ENCODE measurements around the gene PTPRN2.

PTPRN2 gene

GRCh38 chr7:157679607-157680006 lies 908.0 kb downstream of the PTPRN2 start:
- no peak for DNase-seq (ENCODE audit: low read depth, low spot score)
- POLR2A ChIA-PET: no interaction called here
- CTCF ChIA-PET: no interaction called here
- no peak overlapping the region for H3K4me3 ChIP-seq (ENCODE audit: low read depth, low read length)
- TF ChIP-seq CTCF (IDR thresholded peaks at IDR 0.05; ENCODE audit: insufficient read depth, low read length, missing control alignments): no peak

DNA sequence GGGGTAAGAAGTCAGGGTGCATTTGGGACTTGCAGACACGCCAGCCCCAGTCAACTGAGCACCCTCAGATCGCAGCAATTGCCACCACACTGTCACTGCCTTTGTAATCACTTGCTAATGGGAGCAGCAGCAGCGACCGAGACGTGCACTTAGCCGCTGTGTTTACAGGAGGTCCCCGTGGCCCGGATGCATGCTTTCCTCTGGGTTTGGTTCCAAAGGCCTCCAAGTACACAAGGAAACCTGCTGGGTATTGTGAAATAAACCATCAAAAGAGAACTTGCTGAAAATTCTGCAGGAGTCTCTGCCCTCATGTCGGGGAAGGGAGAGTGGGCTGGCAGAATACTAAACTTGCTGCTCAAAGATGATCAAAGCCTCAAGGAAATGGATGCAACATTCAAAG lies 909.1 kb downstream of the PTPRN2 start:
- ChIA-PET CTCF (no interaction called here), POLR2A (no interaction called here)
- TF ChIP-seq CTCF (IDR thresholded peaks at IDR 0.05; ENCODE audit: insufficient read depth, low read length, missing control alignments): no peak
- DNase-seq (ENCODE audit: low read depth, low spot score): no peak
- no peak overlapping the region for H3K4me3 ChIP-seq (ENCODE audit: low read depth, low read length)

DNA sequence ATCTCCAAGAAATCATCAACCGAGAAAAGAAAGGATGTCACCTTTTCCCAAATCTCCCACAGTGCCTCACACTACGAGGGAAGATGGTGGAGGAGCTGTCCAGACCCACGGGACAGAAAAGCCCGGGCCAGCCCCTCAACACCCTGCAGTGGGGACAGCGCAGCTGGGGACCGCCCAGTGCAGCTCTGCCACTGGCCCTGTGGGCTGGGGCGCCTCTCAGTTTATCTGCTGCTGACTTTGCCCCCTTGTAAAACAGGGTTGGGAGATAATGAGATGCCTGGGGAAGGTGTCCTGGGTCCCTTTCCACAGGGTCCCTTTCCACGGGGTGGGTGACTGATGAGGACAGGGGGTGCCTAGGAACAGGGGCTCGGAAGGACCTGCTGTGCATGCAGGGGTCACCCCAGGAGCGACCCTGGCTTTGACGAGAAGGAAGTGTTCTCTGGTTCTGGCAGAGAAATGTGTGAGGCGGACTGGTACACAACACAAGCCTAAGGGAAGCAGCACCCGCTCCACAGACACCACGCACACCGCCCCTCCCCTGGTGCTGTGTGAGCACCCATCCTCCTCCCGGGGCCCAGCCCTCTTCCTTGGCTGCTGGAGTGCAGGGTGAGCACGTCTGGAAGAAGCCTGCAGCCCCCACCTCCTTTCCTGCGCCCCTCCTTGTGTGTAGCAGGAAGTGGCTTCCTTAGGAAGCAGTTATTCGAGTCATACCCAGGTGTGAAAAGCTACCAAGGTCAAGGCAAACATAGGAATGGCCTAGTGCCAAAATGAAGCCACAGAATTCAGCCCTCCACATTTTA lies 911.0 kb downstream of the PTPRN2 start:
- POLR2A ChIA-PET: no interaction called here
- CTCF ChIA-PET: no interaction called here
- TF ChIP-seq CTCF (IDR thresholded peaks at IDR 0.05; ENCODE audit: insufficient read depth, low read length, missing control alignments): no peak
- H3K4me3 ChIP-seq (ENCODE audit: low read depth, low read length): no peak overlapping the region
- no peak for DNase-seq (ENCODE audit: low read depth, low spot score)

DNA sequence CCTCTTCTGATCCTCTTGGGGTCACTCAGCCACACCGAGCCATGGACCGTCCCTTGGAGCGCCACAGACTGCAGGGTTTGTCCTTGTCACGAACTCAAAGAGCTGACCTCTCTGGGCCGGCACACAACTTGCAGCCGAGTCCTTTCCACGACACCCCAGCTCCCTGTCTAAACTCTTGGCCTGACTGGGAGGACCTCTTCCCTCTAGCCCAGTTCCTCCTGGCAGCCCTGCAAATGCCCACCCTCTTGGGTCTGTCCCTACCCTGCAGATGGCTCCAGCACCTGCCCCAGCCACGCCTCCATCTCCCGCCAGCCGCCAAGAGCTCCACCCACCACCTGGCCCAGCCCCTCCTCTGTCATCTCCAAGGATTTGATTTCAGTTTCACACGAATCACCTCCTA lies 911.6 kb downstream of the PTPRN2 start:
- POLR2A ChIA-PET: no interaction called here
- no peak overlapping the region for H3K4me3 ChIP-seq (ENCODE audit: low read depth, low read length)
- CTCF ChIA-PET: no interaction called here
- TF ChIP-seq CTCF (IDR thresholded peaks at IDR 0.05; ENCODE audit: insufficient read depth, low read length, missing control alignments): no peak
- DNase-seq (ENCODE audit: low read depth, low spot score): no peak

GRCh38 chr7:157675427-157675927 lies 912.1 kb downstream of the PTPRN2 start:
- no peak overlapping the region for H3K4me3 ChIP-seq (ENCODE audit: low read depth, low read length)
- ChIA-PET CTCF (no interaction called here), POLR2A (no interaction called here)
- TF ChIP-seq CTCF (IDR thresholded peaks at IDR 0.05; ENCODE audit: insufficient read depth, low read length, missing control alignments): no peak
- no peak for DNase-seq (ENCODE audit: low read depth, low spot score)

DNA sequence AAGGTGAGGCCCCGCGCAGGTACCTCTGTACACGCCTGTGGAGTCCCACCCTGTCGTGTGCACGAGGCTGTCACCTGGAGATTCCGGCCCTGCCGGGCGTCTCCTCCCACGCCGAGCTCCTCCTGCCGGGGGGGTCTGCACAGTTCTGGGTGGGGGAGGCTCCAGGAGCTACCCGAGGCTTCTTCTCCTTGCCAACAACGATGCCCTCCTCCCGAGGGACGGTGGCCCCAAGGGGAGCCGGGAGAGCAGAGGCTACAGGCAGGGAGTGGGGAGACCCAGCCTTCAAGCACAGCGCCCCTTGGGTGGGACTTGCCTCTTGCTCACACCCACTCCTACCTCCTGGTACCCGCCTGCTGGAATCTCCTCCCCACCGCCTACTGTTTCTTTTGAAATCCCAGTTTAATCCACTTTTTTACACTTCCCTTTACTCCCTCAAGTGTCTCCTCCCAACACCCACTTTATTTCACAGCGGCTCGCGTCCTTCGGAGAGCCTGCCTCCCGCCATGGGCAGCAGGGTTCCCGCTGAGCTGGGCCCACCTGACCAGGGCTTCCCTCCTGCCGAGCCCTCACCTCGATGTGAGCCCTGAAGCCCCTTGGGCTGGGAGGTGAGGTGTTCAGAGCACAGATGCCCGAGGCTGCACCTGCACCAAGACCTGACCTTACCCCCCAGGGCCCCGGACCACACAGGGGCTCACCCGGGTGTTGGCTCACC lies 912.8 kb downstream of the PTPRN2 start:
- POLR2A ChIA-PET: no interaction called here
- no peak for TF ChIP-seq CTCF (IDR thresholded peaks at IDR 0.05; ENCODE audit: insufficient read depth, low read length, missing control alignments)
- no peak overlapping the region for H3K4me3 ChIP-seq (ENCODE audit: low read depth, low read length)
- DNase-seq (ENCODE audit: low read depth, low spot score): no peak
- CTCF ChIA-PET: no interaction called here

Measured in AG04449 (cell line).